NCI-H1092 (cell line): ENCODE measurements around the gene IGF2.

Experiments used
- DNase-seq: peaks from one replicate; lab custom pipeline; 2025; lab: John Stamatoyannopoulos, UW

Gene IGF2

DNA sequence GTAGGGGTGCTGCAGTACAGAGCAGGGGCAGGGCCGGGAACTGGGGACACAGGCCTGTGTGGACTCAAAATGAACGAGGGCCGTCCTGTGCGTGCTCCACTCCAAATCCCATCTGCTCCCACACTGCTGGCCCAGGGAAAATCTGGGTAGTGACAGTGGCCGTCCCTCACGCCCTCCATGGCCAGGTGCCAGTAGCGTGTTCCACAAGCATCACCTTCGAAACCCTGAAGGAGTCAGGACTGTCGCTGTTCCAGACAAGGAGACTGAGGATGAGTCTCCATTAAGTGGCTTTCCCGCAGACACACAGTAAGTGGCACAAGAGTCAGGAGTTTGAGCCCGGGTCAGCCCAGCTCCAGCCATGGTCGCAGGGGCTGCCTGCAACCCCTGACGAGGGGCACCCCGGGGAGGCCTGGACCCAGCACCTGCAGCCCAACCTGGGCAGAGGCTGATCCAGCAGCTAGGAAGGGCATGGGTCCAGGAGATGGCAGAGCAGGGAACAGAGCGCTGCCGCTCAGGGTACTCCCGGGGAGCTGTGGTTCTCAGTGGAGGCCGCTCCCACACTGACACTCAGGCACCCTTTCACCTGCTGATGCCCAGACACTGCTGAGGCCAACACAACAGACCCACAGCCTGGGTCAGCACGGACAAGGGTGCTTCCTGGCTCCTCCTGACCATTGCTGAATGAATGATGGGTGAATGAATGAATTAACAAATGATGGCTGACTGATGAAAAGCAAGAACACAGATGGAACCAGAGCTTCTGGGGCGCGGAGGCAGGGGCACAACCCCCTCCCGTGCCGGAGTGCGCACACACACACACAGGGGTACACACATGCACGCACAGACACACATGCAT, 35.3 kb downstream of the IGF2 start:
- no peak for DNase-seq

DNA sequence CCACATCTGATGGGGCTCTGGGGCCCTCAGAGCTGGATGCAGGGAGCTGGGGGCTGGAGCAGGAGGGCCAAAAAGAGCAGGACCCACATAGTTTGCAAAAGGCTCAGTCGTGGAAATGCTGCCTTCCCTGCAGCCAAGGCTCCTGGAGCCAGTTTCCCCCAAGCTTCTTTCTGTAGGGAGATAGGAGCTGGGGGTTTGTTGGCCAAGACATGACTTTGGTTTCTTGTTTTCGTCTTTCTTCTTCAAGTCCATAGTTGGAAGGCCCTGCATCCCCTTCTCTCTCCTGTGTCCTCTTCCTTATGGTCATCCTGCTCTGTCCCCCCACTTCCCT, 36.3 kb downstream of the IGF2 start:
- no peak for DNase-seq

DNA sequence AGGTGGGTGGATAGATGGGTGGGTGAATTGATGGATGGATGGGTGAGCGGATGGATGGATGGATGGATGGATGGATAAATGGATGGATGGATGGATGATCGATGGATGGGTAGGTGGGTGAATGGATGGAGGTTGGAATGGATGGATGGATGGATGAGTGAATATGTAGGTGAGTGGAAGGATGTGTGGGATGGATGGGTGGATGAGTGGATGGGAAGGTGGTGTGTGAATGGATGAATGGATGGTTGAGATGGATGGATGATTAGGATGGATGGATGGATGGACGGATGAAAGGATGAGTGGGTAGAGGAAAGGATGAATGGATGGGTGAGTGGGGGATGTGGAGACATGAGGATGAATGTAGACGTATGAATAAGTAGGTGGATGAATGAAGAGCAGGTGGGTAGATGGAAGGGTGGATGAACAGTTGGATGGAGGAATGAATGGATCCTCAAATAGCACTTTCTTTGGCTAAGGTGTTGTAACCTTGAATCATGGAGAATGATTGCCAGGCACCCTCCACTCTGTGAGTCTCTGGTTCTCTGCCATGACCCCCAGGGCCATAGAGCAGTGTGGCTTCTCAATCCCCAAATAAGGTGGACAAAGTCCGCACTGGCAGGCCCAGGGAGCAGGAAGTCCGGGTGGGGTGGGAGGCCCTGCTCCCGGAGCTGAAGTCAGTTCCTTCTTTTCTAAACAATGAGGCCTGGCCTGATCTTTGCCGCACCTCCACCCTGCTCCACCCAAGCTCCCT, 36.9 kb downstream of the IGF2 start:
- no peak for DNase-seq

DNA sequence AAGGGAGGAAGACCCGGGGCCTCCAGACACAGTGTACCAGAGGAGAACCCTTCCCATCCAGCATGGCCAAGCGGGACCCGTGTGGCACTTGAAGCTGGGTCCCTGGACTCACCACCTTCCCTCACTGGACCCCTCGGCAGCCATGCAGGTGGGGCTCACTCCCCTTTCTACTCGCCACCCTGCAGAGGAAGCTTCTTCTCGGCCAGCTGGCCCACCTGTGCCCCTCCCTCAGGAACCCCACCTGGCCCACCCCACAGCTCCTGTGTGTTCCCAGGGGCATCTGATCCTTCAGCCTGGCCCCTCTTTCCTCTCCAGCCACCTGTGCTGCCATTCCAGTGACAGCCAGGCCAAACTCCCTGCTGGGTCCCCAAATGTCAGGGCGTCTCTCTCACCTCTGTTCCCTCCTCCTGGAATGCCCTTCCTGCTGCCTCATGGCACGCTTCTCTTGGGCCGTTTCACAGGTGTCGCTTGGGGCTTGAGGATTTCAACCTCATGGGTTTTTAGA, 38.0 kb downstream of the IGF2 start:
- no peak for DNase-seq

DNA sequence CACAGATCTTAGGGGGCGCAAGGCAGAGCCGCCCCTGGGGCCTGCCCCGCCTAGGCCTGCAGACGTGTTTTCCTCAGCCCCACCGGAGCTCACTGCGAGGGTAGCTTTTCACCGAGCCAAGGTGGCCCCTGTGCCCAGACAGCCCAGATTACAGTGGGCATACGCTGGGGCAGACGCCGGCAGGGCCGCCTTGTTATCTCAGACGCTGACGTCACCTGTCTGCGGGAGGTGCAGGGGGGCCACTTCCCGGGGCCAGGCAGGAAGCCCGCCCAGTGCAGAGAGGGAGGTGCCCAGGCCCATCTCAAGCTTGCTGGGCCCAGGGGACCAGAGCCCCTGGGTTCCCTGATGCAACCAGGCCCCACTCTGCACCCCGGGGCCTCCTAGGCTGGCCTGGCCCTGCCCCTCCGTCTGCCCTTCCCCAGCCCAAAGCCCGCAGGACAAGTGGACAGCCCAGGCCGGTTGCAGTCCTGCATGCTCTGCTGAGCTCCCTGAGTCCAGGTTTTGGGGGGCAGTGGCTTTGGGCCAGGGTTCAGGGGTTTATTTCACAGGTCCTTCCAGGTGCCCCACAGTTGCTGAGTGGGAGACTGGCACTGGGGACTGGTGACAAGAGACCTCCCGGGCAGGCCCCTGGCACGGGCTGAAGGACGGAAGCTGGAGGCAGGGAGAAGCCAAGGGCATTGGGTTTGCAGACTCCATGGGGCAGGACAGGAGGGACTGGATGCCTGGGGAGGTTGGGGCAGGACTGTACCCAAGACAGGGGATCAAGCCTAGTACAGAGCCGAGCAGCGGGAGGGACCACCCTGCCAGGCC, 38.6 kb downstream of the IGF2 start:
- DNase-seq = no peak

DNA sequence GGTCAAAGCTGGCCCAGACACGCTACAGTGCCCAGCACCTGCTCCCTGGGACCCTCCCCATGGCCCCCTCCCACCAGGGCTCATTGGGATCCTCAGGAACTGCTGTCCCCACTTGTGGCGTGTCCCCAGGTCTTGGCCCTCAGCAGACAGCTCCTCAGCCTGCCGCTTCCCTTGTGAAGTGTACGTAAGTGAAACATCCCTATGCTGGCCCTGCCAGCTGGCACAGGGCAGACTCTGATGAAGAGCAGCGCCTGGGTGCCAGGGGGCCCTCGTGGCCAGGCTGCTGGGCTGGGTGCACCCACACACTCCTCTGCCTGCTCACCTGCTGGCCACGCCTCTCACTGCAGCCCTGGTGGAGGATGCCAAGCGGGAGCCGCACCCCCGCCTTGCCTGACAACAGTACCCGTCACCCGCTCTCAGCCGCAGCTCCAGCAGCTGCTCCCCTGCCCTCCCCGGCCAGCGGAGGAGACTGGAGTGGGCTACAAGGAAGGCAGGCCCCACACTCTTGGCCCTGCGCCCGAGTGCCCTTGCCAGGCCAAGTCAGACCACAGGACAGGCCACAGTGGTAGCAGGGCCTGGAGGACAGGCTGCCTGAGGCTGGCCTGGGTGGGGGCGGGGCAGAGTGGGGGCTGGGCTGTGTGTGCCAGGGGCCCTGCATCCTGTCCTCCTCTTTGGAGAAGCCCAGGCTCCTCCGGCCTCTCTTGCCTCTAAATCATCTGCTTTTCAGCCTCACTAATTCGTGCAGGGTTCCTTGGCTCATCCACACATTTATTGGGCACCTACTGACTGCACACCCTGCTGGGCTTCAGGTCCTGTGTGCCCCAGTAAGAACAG, 39.5 kb downstream of the IGF2 start:
- peak; percentile 43 for DNase-seq

DNA sequence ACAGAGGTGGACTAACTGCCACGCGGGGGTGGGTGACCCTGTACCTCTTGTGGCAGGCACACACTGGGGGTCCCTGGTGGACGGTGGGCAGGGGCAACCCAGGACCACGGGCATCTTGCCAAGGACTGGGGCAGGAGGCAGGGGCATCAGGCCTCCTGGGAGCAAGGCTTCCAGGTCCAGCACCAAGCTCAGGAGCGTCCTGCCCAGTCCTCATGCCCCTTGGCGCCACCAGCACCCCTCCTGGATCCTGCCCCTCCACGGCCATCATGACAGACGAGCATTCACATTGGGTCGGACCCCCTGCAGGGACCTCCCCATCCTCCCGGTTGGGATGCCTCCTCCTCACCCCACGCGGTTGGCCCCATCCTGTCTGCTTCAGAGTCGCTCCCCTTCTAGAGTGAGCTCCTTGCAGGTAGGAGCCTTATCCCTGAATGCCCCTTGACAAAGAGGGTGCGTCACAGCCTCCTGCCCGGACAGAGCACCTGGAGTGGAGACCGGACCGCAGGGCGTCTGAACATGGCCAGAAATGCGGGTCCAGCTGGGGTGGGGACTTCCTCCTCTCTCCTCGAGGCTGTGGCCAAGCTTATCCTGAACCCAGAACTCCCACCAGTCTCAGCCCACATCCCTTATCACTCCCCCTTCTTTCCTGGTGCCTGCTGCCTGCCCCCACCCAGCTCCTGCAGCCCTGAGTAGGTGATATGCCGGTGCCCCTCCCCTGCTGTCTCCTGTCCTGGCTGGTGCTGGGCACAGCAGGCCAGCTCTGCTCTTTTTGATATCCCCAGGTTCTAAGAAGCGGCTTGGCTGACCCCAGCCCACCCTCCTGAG, 40.3 kb downstream of the IGF2 start:
- DNase-seq = no peak

DNA sequence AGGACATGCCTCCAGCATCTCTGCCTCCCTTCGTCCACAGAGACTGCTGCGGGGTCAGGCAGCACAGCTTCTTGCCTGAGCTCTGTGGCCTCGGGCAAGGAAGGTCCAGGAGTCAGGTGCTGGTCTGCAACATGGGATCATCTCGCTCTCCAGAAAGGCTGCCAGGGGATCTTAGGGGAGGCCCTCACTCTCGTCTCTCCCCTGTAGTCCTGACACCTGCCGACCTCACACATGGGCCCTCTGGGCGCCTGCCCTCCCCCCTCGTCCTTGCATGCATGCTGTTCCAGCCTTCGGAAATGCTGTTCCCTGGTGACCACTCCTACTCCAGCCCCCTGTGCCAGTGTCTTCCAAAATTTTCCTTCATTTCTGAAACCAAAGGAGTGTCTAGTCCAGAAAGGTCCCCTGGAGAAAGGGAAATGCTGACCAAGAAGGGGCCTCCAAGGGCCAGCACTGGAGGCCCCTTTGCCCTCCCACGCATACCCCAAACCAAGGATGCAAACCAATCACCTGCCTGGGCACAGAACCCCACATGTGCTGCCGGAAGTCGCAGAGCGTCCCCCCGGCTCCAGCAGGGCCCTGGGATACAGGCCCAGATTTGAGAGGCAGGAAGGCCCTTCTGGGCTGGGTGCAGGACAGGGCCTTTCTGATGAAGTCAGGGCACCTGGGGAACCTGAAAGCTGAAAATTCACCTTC, 41.0 kb downstream of the IGF2 start:
- no peak for DNase-seq

DNA sequence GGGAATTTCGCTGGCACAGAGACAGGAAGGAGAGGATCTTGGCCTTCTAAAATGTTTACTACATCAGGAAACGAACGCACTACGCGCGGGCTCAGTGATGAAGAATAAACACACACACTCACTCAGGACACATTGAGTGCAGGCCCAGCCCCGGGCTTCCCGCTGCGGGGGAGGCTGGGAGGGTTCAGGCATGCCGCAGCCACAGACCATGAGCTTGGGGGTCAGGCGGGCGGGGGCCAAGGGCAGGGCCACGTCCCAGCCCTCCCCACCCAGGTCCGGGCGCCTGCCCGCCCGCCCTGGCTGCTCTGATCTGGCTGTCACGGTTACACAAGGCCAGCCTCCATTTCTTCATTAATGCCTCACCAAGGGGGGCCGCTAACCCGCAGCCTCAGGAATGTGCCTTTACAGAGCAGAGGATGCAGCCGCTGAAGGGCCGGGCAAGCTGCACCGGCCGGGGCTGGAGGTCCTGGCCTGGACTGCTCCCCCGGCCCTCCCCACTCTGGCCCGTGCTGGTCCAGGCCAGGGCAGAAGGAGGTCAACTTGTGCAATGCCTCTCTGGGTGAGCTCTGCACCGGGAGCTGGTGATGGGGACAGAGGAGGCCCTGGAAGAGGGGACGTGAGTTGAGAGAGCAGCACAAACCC, 41.7 kb downstream of the IGF2 start:
- DNase-seq = no peak

DNA sequence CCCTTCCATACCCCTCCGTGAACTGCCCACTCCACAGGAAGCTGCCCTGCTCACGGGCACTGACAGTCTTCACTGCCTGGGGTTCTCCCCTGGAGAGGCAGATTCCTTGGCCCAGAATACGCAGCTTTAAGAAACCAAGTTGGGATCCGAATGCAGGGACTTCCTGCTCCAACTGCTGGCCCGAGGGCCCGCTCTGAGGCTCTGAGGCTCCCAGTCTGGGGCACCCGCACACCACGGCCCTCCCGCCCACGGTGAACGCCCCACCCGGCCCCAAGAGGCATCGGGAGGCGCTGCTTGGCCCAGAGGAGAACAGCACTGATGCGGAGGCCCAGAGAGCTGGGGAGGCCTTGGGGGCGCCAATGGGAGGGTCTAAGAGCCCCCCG, 42.3 kb downstream of the IGF2 start:
- no peak for DNase-seq

DNA sequence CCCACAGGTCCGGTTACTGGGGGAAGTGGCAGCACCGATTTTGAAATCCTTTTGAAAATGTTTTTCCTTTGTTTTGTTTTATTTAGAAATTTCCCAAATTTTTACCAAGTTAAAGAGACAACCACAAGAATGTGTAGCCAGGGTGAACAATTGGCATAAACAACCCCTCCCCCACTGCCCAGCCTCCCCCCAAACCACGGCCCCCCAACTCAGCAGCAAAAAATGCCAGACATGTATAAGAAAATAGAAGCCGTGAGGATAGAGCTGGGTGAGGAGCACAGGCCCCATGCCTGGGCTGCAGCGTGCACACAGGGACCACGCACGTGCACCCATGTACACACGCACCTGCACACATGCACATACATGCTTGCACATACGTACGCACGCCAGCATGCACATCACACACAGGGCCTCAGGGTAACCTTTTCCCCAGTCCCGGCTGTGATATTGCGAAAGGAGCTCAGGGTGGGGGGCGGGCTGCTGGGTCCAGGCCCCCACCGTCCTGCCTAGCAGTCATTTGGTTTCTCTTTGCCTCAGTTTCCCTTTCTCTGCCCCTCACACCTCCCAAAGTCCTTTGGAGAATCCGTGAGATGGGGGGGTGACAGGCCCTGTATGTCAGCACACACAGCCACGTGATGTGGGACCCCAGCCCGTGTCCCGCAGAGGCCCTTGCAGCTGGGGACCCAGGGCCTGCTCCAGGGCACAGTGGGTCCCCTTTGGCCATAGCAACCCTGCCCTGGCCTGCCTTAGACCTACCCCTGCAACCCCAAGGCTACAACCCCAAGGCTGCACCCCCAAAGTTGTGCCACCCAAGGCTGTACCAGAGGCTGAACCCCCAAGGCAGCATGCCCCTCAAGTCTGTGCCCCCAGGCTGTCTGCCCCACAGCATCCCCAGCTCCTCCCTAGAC, 42.9 kb downstream of the IGF2 start:
- DNase-seq = no peak

DNA sequence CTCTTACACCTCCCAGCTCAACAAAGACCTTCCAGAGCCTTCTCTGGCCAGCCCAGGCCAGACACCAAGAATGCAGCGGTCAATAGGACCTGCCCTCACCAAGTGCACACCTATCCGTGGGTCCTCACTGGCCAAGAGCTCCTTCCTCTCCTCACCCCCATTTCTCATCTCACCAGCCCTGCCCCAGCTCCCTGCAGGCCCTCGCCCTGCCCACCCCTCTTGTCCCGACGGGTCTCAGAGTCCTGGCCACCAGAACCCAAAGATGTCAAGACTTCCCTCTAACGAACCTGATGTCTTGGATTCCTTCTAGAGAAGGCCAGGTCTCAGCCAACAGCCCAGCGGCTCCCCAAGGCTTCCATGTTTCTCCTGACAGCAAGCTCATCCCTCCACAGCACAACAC, 43.6 kb downstream of the IGF2 start:
- DNase-seq = no peak

DNA sequence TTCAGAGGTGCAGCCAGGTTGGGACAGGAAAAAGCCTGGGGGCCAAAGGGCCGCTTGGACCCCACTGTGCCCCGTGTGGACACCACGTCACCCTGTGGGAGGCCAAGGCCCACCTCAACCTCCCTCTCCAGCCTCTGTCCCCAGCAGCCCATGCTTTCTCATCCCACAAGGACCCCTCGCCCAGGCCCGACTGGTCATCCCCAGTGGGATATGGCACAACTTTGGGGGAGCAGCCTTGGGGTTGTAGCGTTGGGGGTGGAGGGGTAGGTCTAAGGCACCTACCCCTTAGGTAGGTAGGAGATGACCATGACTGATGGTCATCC, 44.0 kb downstream of the IGF2 start:
- DNase-seq = no peak

DNA sequence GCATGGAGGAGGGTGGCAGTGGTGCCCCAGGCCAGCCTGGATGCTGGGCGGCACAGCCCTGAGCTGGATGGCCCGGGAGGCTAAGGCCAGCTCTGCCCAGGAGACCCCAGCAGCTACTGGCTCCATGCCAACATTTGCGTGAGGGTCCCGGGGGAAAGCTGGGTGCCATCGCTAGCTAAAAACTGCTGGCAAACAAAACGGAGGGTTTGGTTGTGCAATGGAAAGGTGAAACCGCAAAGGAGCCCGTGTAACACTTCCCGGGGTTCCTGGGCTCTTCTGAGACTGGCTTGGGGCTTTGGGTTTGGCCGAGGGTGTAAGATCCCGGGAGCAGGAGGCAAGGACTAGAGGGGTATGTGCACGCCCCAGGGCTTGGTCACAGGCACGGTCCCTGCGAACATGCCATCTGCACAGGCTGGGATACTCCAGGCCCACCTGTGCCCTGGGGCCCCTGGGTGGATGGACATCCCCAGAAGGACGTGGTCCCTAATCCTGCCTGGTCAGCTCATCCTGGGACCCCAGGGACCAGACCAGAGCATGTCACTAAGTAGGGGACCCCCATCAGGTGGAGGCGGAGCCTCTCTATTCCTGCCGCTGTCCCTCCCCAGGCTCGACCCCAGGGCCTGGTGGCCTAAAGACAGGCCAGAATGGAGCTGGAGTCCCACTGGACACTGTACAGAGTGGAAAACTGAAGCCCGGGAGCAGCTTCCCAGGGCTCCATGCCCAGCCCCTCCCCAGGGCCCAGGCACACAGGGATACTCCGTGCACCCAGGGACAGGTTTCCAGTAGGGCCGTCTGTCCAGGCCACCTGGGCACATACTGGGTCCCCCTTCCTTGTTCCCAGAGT, 44.6 kb downstream of the IGF2 start:
- DNase-seq = no peak

DNA sequence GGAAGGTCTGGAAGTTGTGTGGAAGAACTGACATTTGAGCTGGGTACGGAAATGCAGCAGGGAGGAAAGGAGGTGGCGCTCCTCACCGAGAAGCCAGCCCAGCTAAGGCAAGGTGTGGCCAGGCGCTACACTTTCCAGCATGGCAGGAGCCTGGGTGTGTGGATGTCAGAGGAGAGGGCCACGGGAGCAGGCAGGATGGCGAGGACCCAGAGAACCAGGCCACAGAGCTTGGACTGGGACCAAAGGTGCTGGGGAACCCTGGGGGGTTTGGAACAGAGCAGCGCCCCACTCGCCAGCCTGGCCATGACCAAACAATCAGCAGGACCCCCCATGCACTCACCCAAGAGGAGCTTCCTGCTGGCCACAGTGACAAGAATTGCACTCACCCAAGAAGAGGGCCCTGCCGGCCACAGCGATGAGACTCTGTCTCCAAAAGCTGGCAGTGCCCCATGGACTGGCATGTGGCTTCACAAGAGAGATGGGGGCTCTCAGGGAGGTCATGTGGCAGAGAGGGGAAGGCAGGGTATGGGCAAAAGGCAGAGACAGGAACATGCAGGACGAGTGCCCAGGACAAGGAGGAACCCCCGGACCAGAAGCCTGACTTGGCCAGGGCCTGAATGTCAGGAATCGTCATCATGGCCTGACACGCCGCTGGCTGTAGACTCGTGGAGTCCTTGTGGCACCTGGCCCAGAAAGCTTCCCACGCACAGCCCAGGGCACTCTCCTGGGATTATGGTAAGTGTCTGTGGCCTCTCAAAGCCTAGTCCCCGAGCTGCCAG, 45.4 kb downstream of the IGF2 start:
- peak; percentile 38 for DNase-seq

DNA sequence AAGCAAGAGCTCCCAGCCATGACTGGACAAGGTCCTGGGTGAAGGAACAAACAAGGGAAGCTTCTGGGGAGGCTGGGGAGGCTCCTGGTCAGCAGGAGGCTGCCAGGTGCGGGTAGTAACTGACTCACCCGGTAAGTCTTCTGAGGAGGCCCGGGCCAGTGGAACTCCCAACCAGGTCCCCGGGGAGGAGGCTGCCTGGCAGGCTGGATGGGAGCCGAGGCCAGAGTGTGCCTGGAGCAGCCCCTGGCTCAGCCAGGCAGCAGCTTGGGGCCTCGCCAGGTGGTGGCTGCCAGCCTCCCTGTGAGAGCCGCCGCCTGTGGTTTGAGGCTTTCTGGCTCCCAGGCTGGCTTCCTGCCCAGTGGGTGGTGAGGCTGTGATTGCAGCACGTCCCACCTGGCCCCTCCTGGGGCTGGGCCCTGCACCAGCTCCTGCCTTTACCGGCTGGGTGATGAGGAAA, 46.2 kb downstream of the IGF2 start:
- DNase-seq = peak; percentile 93

DNA sequence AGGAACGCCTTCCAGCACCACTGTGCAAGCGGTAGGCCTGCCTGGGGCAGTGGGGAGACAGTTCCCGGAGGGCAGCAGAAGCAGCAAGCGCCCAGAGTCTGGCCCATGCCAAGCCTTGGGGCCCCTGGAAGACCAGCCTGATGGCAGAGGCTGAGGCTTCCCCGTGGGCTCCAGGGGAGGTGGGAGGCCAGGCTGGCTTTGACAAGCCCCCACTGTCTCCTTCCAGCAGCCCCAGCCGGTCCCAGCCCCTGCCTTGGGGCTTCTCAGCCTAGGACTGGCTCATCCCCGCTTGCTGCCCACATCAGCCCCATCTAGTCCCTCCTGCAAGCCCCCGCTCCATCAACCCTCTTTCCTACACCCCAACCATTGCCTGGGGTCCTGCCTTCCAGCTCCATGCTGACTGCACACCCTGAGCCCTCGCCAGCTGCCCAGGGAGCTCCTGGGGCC, 46.7 kb downstream of the IGF2 start:
- no peak for DNase-seq
